ENCODE results near the gene WDFY3.

DNA sequence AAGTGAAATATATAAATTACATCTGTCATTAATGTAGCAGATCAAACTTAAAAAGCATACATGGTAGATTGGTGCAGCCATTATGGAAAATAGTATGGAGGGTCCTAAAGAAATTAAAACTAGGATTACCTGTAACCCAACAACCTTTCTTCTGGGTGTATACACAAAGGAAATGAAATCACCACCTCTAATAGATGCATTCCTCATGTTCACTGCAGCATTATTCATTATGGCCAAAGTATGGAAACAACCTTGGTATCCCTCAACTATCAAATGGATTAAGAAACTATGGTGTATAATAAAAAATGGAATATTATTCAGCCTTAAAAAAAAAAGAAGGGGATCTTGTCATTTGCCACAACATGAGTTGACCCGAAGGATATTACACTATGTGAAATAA lies 13.7 kb downstream of the WDFY3 start:
- TF ChIP-seq EZH2 (IDR thresholded peaks at IDR 0.05; ENCODE audit: insufficient read depth, poor library complexity, severe bottlenecking) (no peak), EZH2phosphoT487 (IDR thresholded peaks at IDR 0.05; ENCODE audit: insufficient read depth, low read depth) (no peak)

Measured in GM23248 (cell line).